Suprapubic skin (tissue), 4 donors: ENCODE data around the gene GTPBP6. TPM values are rescaled to one million over a fixed set of nuclear protein-coding genes. Genes with fewer than 3 reads are reported as not detected.
"Not testable (repeated sequence)": the region's sequence is repeated elsewhere in the genome, so short reads cannot be mapped to it uniquely, and the experiment has no call there.

Experiments used
- DNase-seq, 2 donors: peaks; one replicate each; pipeline ENCODE4 v3.0.0-alpha.2; 2019; ENCODE audit warnings: low spot score in 2 of 2
- H3K27ac ChIP-seq: fragments of 200-600 bp; sonication (generic); one replicate; pipeline ENCODE4 v1.5.1; 2019
- H3K27me3 ChIP-seq: fragments of 200-600 bp; sonication (generic); one replicate; pipeline ENCODE4 v1.5.1; 2019
- H3K36me3 ChIP-seq: fragments of 200-600 bp; sonication (generic); one replicate; pipeline ENCODE4 v1.5.1; 2019
- H3K4me1 ChIP-seq: fragments of 200-600 bp; sonication (generic); one replicate; pipeline ENCODE4 v1.5.1; 2019
- H3K4me3 ChIP-seq: fragments of 200-600 bp; sonication (generic); one replicate; pipeline ENCODE4 v1.5.1; 2019; ENCODE audit warnings: mild to moderate bottlenecking
- H3K9me3 ChIP-seq: fragments of 200-600 bp; sonication (generic); one replicate; pipeline ENCODE4 v1.5.1; 2019
- CTCF ChIP-seq, 2 donors: fragments of 200-600 bp in 1 of 2; fragments of 450-650 bp in 1 of 2; sonication (generic) in 1 of 2; IDR thresholded peaks; one replicate each; pipeline ENCODE4 v1.5.1; 2016 to 2019; ENCODE audit warnings: antibody characterized with exemption in 2 of 2, mild to moderate bottlenecking in 1 of 2, moderate library complexity in 1 of 2
- EP300 ChIP-seq: sonication (generic); formaldehyde crosslinking; IDR thresholded peaks from one replicate; pipeline ENCODE4 v1.6.1; 2017; ENCODE audit warnings: antibody characterized with exemption
- POLR2A ChIP-seq, 2 donors: fragments of 450-650 bp; IDR thresholded peaks; one replicate each; pipeline ENCODE4 v1.6.1; 2017; ENCODE audit warnings: antibody characterized with exemption in 2 of 2, mild to moderate bottlenecking in 2 of 2, moderate library complexity in 2 of 2
- POLR2AphosphoS5 ChIP-seq, 3 donors: sonication (generic); formaldehyde crosslinking; IDR thresholded peaks; one replicate each; pipeline ENCODE4 v1.6.1; 2017; ENCODE audit warnings: antibody characterized with exemption in 3 of 3
- WGBS: methylation state at CpG from one replicate; pipeline ENCODE4 v1.1.5; 2018; 5-methylcytosine and 5-hydroxymethylcytosine counted together
- total RNA-seq, 4 donors: library from RNA; depleted of rRNA; stranded (reverse); fragments of >200 nt; gene quantifications; one replicate each; pipeline ENCODE4 v1.1.0, GENCODE V29; 2016

GTPBP6 gene
- total RNA-seq, 4 donors from 2014 or later: 29.7 to 36.4 (median 34.3) TPM

GRCh38 chrX:311156-312129 lies 7.2 kb downstream of the GTPBP6 start:
- DNase-seq: peak; percentile 58 to 74
- 98% methylated on average over 16 of the region's 69 CpGs for WGBS
- Histone ChIP-seq H3K36me3 (peaks cover 79% of the 10 kb centered on the region), H3K4me3 (no peak overlapping the region), H3K9me3 (no peaks in the 10 kb centered on the region), H3K4me1 (no peaks in the 10 kb centered on the region), H3K27ac (no peak overlapping the region), H3K27me3 (no peaks in the 10 kb centered on the region)
- TF ChIP-seq POLR2A (IDR thresholded peaks at IDR 0.05) (no peak), EP300 (no peak), POLR2AphosphoS5 (IDR thresholded peaks at IDR 0.05) (no peak), CTCF (IDR thresholded peaks at IDR 0.05) (no peak)

DNA sequence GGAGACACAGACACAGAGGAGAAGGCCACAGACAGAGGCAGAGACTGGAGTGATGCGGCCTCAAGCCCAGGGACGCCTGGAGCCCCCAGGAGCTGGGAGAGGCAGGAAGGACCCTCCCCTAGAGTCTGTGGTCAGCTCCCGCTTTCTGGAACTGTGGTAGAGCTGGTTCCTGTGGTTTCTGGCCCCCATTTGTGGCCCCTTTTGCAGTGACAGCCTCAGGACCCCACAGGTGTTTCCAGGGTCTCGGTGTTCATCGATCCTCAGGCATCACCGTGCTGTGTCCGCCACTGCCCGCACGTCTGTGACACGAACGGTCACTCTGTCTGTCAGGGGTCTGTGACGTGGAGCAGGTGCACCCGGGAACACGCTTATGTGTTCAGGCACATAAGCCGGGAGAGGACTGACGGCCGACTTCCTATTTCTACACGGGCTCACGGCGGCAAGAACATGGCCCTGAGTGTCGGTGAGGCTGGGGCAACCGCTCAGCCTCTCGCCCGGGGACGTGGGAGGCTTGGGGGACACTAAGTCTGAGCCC lies 7.9 kb downstream of the GTPBP6 start:
- Histone ChIP-seq H3K36me3 (peaks cover 85% of the 10 kb centered on the region), H3K4me3 (no peak overlapping the region), H3K27me3 (no peaks in the 10 kb centered on the region), H3K9me3 (no peaks in the 10 kb centered on the region), H3K4me1 (no peaks in the 10 kb centered on the region), H3K27ac (no peak overlapping the region)
- WGBS: 90% methylated on average over 2 of the region's 25 CpGs
- TF ChIP-seq POLR2A (IDR thresholded peaks at IDR 0.05) (no peak), CTCF (IDR thresholded peaks at IDR 0.05) (no peak), POLR2AphosphoS5 (IDR thresholded peaks at IDR 0.05) (no peak), EP300 (no peak)
- DNase-seq: peak; percentile 56 to 77

DNA sequence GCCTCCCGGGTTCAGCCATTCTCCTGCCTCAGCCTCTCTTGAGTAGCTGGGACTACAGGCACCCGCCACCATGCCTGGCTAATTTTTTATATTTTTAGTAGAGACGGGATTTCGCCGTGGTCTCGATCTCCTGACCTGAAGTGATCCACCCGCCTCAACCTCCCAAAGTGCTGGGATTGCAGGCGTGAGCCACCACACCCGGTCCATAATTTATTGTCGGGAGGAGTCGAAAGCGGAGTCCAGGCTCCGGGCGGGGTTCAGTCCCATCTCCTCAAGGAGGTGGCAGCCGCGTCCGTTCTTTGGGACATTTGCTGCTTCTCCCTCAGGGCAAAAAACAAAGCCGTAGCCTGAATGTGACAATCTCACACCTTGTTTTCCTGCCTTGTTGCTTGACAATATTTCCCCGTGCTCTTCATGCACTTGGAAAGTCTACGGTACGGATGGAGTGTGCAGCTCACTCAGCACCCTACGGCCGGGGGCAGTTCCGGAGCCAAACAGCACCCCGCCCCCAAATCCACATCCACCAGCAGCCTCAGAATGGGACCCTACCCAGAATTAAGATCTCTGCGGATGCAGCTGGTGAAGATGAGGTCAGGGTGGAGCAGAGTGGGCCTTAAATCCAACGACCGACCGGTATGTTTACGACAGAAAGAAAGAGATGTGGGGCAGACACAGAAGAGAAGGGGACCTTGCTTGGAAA lies 9.6 kb downstream of the GTPBP6 start:
- no peak overlapping the region for H3K27ac ChIP-seq
- no peak overlapping the region for H3K4me3 ChIP-seq
- peaks cover 90% of the 10 kb centered on the region for H3K36me3 ChIP-seq
- DNase-seq: peak; percentile 38 to 78
- H3K4me1 ChIP-seq: no peaks in the 10 kb centered on the region
- 94% methylated on average over 26 of the region's 30 CpGs for WGBS
- no peaks in the 10 kb centered on the region for H3K9me3 ChIP-seq
- no peak for TF ChIP-seq EP300
- TF ChIP-seq POLR2AphosphoS5 (IDR thresholded peaks at IDR 0.05): no peak
- no peak for TF ChIP-seq POLR2A (IDR thresholded peaks at IDR 0.05)
- TF ChIP-seq CTCF (IDR thresholded peaks at IDR 0.05): no peak
- no peaks in the 10 kb centered on the region for H3K27me3 ChIP-seq

DNA sequence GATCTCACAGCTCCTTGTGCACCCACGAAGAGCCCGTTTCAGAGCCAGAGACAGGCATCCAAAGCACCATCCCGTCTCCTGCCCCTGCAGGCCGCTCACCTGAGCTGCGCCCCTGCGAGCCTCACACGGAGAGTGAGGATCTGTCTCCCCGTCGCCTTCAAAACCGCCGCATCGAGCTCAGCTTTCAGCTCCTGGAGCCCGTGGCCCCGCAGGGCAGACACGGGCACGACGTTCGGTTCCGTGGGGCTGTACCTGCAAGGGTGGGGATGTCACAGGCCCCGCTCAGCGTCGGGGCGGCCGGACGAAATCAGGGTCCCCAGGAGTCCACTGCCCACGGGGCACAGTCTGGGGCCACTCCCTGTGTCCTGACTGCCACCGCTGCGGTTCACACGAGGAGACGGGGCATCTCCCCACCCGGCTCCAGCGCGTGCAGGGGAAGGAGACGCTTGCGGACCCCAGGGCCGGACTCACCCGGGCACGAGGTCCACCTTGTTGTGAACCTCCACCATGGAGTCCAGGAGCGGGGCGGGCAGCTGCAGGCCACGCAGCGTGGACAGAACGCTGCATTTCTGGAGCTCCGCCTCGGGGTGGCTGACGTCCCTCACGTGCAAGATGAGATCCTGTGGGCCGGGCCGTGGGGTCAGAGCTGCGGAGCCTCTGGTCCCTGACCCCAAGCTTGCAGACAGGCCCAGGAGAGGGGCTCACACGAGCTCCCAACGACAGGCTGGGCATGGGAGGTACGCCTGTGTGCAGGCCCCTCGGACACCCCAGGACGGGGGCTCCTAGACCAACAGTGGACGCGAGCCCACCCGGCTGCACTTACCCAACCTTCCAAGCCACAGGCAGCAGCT lies 11.1 kb downstream of the GTPBP6 start:
- peak; percentile 59 to 72 for DNase-seq
- no peak overlapping the region for H3K4me3 ChIP-seq
- no peak for TF ChIP-seq EP300
- TF ChIP-seq POLR2A (IDR thresholded peaks at IDR 0.05): no peak
- TF ChIP-seq CTCF (IDR thresholded peaks at IDR 0.05): no peak
- no peak for TF ChIP-seq POLR2AphosphoS5 (IDR thresholded peaks at IDR 0.05)
- no peaks in the 10 kb centered on the region for H3K4me1 ChIP-seq
- WGBS: 97% methylated on average over 39 of the region's 58 CpGs
- no peaks in the 10 kb centered on the region for H3K9me3 ChIP-seq
- no peaks in the 10 kb centered on the region for H3K27me3 ChIP-seq
- peaks cover 88% of the 10 kb centered on the region for H3K36me3 ChIP-seq
- no peak overlapping the region for H3K27ac ChIP-seq

GRCh38 chrX:306614-307251 lies 11.9 kb downstream of the GTPBP6 start:
- WGBS: 92% methylated on average over 3 of the region's 3 CpGs
- not testable (repeated sequence) for H3K4me3 ChIP-seq, DNase-seq, H3K4me1 ChIP-seq, H3K27me3 ChIP-seq, H3K27ac ChIP-seq, H3K9me3 ChIP-seq
- H3K36me3 ChIP-seq: peaks cover 88% of the 10 kb centered on the region

DNA sequence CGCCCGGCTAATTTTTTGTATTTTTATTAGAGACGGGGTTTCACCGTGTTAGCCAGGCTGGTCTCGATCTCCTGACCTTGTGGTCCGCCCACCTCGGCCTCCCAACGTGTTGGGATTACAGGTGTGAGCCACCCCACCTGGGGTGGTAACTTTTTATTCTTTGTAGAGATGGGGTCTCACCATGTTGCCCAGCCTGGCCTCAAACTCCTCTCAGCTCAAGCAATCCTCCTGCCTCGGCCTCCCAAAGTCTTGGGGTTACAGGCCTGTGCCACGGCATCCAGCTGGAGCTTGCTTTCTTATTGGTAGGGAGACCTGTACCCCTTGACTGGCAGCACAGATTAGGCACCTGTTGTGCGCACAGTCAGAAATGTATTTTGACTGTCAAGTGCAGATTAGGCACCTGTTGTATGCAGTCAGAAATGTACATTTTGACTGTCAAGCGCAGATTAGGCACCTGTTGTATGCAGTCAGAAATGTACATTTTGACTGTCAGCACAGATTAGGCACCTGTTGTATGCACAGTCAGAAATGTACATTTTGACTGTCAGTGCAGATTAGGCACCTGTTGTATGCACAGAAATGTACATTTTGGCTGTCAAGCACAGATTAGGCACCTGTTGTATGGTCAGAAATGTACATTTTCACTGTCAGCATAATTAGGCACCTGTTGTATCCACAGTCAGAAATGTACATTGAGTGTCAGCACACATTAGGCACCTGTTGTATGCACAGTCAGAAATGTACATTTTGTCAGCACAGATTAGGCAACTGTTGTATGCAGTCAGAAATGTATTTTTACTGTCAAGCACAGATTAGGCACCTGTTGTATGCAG lies 12.6 kb downstream of the GTPBP6 start:
- DNase-seq: peak; percentile 37 to 51
- not testable (repeated sequence) for H3K4me3 ChIP-seq, H3K27ac ChIP-seq, H3K27me3 ChIP-seq, H3K9me3 ChIP-seq, H3K4me1 ChIP-seq
- peaks cover 87% of the 10 kb centered on the region for H3K36me3 ChIP-seq
- WGBS: 92% methylated on average over 10 of the region's 12 CpGs
